ENCODE results near the gene FAM200C. TPM values are rescaled to one million over a fixed set of nuclear protein-coding genes. Genes with fewer than 3 reads are reported as not detected.

The FAM200C gene
- total and polyA plus RNA-seq, 9 of the 15 experiments (the other 6 are each of a cell fraction or from before 2014, with no cell fraction given), result 1.3 to 7.0 (median 1.8) TPM

DNA sequence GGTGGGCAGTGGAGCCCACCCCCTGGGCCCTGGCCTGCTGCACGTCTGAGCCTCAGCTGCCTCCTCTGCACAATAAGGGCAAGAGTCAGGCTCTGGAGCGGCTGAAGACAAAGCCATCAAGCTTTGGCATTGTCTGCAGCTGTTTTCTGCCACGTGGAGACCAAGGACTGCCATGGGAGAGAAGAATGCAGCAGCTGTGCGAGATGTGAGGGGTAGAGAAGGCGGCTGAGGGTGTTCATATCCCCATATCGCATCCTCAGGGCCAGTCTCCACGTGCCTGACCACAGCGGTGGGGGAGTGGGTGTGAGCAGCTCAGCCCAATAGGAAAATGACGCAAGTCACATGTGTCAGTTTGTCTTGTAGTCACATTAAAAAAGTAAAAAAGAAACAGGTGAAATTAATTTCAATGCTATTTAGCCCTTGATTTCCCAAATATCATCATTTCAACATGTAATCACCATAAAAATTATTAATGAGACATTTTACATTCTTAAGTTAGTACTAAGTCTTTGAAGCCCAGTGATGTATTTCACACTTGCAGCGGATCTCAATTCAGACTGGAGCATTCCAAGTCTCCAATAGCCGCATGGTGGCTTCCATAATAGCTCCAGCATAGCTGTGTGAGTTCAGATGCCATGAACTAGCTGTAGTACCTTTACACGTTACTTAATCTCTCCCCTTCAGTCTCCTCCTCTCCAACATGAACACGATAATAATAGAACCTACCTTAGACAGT, 36.0 kb downstream of the FAM200C start (continued):
- TF ChIP-seq, protein P1, sequence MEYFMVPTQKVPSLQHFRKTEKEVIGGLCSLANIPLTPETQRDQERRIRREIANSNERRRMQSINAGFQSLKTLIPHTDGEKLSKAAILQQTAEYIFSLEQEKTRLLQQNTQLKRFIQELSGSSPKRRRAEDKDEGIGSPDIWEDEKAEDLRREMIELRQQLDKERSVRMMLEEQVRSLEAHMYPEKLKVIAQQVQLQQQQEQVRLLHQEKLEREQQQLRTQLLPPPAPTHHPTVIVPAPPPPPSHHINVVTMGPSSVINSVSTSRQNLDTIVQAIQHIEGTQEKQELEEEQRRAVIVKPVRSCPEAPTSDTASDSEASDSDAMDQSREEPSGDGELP (CRISPR knock-in tag; IDR thresholded peaks at IDR 0.05; ENCODE audit: borderline replicate concordance), result peak; percentile 58; the same call in 1 of the 2 replicates
- TF ChIP-seq BDP1 (IDR thresholded peaks at IDR 0.05; ENCODE audit: insufficient read depth, insufficient read length), result no peak
- TF ChIP-seq NUFIP1 (IDR thresholded peaks at IDR 0.05; ENCODE audit: partially characterized antibody), result no peak
- TF ChIP-seq NBN (IDR thresholded peaks at IDR 0.05; ENCODE audit: low read depth), result no peak
- TF ChIP-seq PTTG1 (tag; IDR thresholded peaks at IDR 0.05; ENCODE audit: low read depth), result no peak
- no peak for TF ChIP-seq SNRNP70 (optimal IDR thresholded peaks at IDR 0.05; ENCODE audit: low read depth, low read length)
- no peak for TF ChIP-seq ZNF121 (CRISPR knock-in tag; conservative IDR thresholded peaks at IDR 0.05)
- TF ChIP-seq, protein P2, sequence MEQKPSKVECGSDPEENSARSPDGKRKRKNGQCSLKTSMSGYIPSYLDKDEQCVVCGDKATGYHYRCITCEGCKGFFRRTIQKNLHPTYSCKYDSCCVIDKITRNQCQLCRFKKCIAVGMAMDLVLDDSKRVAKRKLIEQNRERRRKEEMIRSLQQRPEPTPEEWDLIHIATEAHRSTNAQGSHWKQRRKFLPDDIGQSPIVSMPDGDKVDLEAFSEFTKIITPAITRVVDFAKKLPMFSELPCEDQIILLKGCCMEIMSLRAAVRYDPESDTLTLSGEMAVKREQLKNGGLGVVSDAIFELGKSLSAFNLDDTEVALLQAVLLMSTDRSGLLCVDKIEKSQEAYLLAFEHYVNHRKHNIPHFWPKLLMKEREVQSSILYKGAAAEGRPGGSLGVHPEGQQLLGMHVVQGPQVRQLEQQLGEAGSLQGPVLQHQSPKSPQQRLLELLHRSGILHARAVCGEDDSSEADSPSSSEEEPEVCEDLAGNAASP (IDR thresholded peaks at IDR 0.05), result no peak
- TF ChIP-seq MAFK (IDR thresholded peaks at IDR 0.05; ENCODE audit: low read length), result no peak
- TF ChIP-seq KAT7 (CRISPR knock-in tag; IDR thresholded peaks at IDR 0.05; ENCODE audit: borderline replicate concordance), result no peak
- no peak for TF ChIP-seq HLTF (IDR thresholded peaks at IDR 0.05)

Measured in K562 (cell line).